GM19239 (cell line): ENCODE results near the gene RIPPLY3.
"Not testable (repeated sequence)": the region's sequence is repeated elsewhere in the genome, so short reads cannot be mapped to it uniquely, and the experiment has no call there.

Experiments used
- DNase-seq: peaks from one replicate; pipeline ENCODE4 v3.0.0; 2011; ENCODE audit warnings: low spot score; ENCODE audit not compliant: insufficient read length
- FAIRE-seq: peaks from 2 replicates; lab custom pipeline; 2011; peaks lifted over from hg19 to GRCh38; lab: Jason Lieb, UNC

Gene RIPPLY3

GRCh38 chr21:37005548-37006485 is 685 bp upstream of the RIPPLY3 start:
- no peak for DNase-seq
- no peak for FAIRE-seq

- FAIRE-seq (no peak), DNase-seq (no peak)
Observed at GRCh38 chr21:37008724-37009123, 2.2 kb downstream of the RIPPLY3 start.

DNA sequence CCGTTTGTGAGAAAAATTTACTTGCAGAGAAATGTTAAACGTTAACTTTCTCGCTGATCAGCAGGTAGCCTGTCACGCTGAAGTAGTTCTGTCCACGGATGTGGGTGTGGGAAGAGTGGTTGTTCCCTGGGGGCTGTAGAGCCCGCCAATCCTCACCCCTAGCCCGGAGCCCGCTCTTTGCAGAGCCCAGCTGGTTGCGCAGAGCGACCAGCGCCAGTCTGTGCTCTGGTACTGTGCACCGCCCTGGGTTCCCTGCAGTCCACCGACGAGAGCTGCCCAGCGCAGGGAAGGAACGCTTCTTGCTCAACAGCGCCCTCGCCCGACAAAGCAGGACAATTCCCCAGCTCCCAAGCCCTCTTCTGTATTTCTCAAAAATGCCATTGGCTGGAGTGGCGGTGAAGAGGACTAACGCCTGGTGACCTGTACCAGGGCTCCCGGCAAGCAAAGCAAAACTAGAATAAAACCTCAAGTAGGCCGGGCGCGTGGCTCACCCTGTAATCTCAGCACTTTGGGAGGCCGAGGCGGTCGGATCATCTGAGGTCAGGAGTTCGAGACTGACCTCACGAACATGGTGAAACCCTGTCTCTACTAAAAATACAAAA is 3.3 kb downstream of the RIPPLY3 start:
- DNase-seq (peak; percentile 91), FAIRE-seq (peak; percentile 95)

DNA sequence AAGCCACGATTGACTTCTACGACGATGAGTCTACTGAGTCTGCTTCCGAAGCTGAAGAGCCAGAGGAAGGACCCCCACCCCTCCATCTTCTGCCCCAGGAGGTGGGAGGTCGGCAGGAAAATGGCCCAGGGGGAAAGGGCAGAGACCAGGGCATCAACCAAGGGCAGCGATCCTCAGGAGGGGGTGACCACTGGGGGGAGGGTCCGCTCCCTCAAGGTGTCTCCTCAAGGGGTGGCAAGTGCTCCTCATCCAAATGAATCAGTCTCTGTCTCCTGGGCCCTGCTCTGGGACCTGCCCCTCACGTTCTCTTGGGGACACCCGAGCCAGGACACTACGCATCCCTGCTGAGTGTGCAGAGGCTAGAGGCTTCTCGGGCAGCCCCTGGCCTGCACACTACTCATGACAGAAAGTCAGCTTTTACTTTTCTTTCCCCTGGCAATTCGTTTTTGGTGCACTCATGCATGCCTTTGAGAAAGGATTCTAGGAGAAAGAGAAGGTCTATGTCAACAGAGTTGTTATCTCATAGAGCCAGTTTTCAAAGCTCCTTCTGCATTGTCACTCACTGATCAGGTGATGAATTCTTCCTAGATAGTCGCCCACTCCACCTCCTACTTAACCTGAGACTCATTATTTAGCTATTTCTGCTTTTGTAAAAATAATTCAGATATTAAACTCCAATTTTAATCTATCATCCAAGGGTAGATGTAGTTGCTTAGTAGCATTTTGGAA is 11.6 kb downstream of the RIPPLY3 start:
- DNase-seq, result no peak
- FAIRE-seq, result no peak

- no peak for FAIRE-seq
- DNase-seq, result no peak
Observed at GRCh38 chr21:37026499-37026898, 20.0 kb downstream of the RIPPLY3 start.

- DNase-seq (no peak), FAIRE-seq (no peak)
Observed at GRCh38 chr21:37028570-37028969, 22.1 kb downstream of the RIPPLY3 start.

GRCh38 chr21:37030864-37031263 is 24.4 kb downstream of the RIPPLY3 start:
- DNase-seq (no peak), FAIRE-seq (no peak)

DNA sequence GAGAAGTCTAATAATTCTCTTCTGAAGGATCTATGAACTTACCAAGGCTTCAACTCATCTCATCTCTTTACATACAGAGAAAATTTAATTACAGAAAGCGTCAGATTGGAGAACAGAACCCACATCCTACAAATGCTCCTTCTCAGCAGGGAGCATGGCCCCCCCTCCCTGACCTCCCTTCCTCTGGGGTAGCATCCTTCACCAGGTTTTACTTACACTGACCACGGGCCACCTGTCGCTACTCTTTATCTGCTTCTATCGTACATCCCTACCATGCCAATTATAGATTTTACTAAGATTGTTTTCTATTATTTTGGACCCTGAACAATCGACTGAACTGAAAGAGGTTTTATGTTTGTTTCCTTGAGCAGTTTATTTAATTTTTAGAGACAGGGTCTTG is 25.8 kb downstream of the RIPPLY3 start:
- no peak for FAIRE-seq
- no peak for DNase-seq

- FAIRE-seq, result no peak
- no peak for DNase-seq
Observed at GRCh38 chr21:37032877-37033471, 26.5 kb downstream of the RIPPLY3 start.

DNA sequence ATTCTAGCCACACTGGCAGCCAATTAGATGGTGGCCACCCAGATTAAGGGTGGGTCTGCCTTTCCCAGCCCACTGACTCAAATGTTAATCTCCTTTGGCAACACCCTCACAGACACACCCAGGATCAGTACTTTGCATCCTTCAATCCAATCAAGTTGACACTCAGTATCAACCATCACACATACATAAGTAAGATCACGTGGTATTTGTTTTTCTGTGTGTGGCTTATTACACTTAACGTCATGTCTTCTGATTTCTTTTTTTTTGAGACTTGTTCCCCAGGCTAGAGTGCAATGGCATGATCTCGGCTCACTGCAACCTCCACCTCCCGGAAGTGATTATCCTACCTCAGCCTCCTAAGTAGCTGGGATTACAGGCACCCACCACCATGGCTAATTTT is 27.9 kb downstream of the RIPPLY3 start:
- DNase-seq, FAIRE-seq: not testable (repeated sequence)

DNA sequence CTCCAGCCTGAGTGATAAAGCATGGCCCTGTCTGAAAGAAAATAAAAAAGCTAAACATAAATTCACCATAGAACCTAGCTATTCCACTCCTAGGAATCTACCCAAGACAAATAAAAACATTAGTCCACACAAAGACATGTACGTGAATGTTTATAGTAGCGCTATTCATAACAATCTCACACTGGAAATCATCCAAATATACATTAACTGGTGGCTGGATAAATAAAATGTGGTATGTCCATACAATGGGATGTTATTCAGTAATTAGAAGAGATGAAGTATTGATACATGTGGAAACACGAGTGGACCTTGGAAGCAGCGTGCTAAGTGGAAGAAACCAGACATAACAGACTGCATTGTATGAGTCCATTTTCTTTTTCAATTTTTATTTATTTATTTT is 29.7 kb downstream of the RIPPLY3 start:
- FAIRE-seq (no peak), DNase-seq (no peak)

- no peak for DNase-seq
- no peak for FAIRE-seq
Observed at GRCh38 chr21:37039411-37040075, 33.0 kb downstream of the RIPPLY3 start.

GRCh38 chr21:37040212-37040611 is 33.7 kb downstream of the RIPPLY3 start:
- FAIRE-seq (no peak), DNase-seq (no peak)

DNA sequence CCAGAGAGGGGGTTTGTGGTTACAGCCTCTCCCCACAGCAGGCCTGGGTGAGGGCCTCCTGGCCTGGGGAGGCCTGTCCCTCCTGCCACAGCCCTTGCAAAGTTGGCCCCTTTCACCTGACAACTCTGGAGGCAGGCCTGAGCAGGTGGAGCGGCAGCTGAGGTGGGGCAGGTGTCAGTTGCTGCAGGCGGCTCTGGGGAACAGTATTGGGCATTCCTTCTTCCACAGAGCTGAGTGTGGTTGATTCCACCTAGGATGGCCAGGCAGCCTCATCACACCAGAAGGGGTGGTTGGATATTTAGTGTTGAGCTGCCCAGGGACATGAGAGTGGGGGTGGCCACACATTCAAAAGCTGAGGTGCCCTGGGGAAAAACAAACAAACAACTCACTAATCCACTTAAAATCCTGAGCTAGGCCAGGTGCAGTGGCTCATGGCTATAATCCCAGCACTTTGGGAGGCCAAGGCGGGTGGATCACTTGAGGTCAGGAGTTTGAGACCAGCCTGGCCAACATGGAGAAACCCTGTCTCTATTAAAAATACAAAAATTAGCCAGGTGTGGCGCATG is 35.3 kb downstream of the RIPPLY3 start:
- DNase-seq (no peak), FAIRE-seq (no peak)

DNA sequence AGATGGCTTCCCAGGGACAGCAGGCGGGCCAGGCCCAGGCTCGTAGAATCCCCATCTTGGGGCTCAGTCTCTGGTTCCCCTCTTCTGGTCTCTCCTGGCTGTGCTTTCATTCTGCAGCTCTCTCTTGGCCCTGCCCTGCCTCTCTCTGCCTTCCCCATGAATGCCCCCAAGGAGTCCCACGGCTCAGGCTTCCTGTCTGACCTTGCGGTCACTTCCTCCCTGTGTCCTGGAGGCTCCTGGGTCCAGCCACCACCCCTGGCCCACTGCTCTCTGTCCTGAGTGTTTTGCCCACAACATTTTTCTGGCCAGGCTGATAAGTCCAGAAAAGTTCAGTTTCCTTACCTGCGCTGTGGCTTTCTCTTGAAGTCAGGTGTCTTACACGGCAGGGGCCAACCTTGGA is 37.3 kb downstream of the RIPPLY3 start:
- DNase-seq, result no peak
- no peak for FAIRE-seq

DNA sequence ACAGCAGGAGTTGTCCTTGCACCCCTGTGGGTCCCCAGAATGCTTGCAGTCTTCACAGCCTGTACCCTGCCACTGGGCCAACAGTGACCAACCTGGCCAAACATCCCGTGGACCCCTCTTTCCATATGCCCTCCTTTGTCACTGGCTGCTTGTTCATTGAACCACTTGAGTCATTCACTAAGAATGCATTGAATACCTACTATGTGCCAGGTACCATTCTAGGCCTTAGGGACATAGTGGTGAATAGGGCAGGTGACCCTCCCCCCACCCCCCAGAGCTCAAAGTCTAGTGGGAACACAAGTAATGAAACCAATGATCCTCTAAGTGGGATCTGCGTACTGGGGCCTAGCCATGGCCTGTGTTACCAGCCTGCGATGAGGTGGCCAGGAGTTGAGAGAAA is 38.1 kb downstream of the RIPPLY3 start:
- FAIRE-seq, result no peak
- no peak for DNase-seq

GRCh38 chr21:37045149-37045548 is 38.6 kb downstream of the RIPPLY3 start:
- no peak for FAIRE-seq
- DNase-seq, result peak; percentile 14

- DNase-seq (no peak), FAIRE-seq (no peak)
Observed at GRCh38 chr21:37045556-37045955, 39.1 kb downstream of the RIPPLY3 start.

- DNase-seq (no peak), FAIRE-seq (no peak)
Observed at GRCh38 chr21:37047079-37047478, 40.6 kb downstream of the RIPPLY3 start.

GRCh38 chr21:37049741-37050140 is 43.2 kb downstream of the RIPPLY3 start:
- FAIRE-seq, DNase-seq: not testable (repeated sequence)
